Endothelial cell of umbilical vein (primary cell): ENCODE results near the gene S100P. TPM values are rescaled to one million over a fixed set of nuclear protein-coding genes. Genes with fewer than 3 reads are reported as not detected.

Source experiments
- BruUV-seq: library from RNA; stranded (reverse); fragments of 400-500 nt; replicated peaks from 2 replicates; lab custom pipeline; 2021; lab: Mats Ljungman, UMichigan
- CTCF ChIA-PET: fragments of 300-600, 350-600 bp; sonication (Branson Sonifier 250); formaldehyde crosslinking; loops from one replicate; lab custom pipeline; 2021; ENCODE audit warnings: antibody characterized with exemption, inconsistent platforms; lab: Charles Lee
- POLR2A ChIA-PET: fragments of 300-600, 350-600 bp; sonication (Branson Sonifier 250); formaldehyde crosslinking; loops from one replicate; lab custom pipeline; 2021; ENCODE audit warnings: antibody characterized with exemption, inconsistent platforms; lab: Charles Lee
- DNase-seq: peaks from one replicate; pipeline ENCODE4 v3.0.0-alpha.2; 2011; ENCODE audit warnings: low read depth, low spot score
- FAIRE-seq: peaks from 2 replicates; lab custom pipeline; 2011; peaks lifted over from hg19 to GRCh38; lab: Jason Lieb, UNC
- H2AFZ ChIP-seq: 2 replicates; pipeline ENCODE4 v1.6.0; 2012; ENCODE audit warnings: low read depth, low read length, control low read depth, inconsistent platforms
- H3K27ac ChIP-seq: 2 replicates; pipeline ENCODE4 v1.5.1; 2011; ENCODE audit warnings: low read depth, mild to moderate bottlenecking, control low read depth, low read length, moderate library complexity; ENCODE audit not compliant: insufficient read depth
- H3K27me3 ChIP-seq, 2 experiments: 2 replicates each; pipeline versions ENCODE4 v1.6.0 to v1.6.1; 2011; ENCODE audit warnings: low read length in 2 of 2, mixed read lengths in 1 of 2; ENCODE audit not compliant: control insufficient read depth in 2 of 2, insufficient read depth in 2 of 2
- H3K36me3 ChIP-seq, 2 experiments: 2 replicates in 1 of 2; 3 replicates in 1 of 2; pipeline ENCODE4 v1.5.1; 2011; ENCODE audit warnings: low read length in 2 of 2, mild to moderate bottlenecking in 1 of 2, moderate library complexity in 1 of 2; ENCODE audit not compliant: control insufficient read depth in 2 of 2, insufficient read depth in 2 of 2; ENCODE audit errors: extremely low read depth in 1 of 2
- H3K4me1 ChIP-seq: 3 replicates; pipeline ENCODE4 v1.5.1; 2011; ENCODE audit warnings: mild to moderate bottlenecking, low read length; ENCODE audit not compliant: control insufficient read depth, insufficient read depth; ENCODE audit errors: extremely low read depth
- H3K4me2 ChIP-seq: 2 replicates; pipeline ENCODE4 v1.6.1; 2011; ENCODE audit warnings: low read length, control low read depth, mixed read lengths; ENCODE audit not compliant: insufficient read depth
- H3K4me3 ChIP-seq, 3 experiments: fragments of 200-600 bp in 1 of 3; sonication (generic), shearing (Covaris generic) in 1 of 3; replicated peaks in 1 of 3; 2 replicates each; pipeline ENCODE4 v1.5.1; 2011 to 2016; ENCODE audit warnings: control low read depth in 3 of 3, low read length in 3 of 3, mild to moderate bottlenecking in 2 of 3, inconsistent platforms in 1 of 3, low read depth in 1 of 3, moderate library complexity in 1 of 3; ENCODE audit not compliant: insufficient read depth in 1 of 3
- H3K79me2 ChIP-seq: 2 replicates; pipeline ENCODE4 v1.6.0; 2012; ENCODE audit warnings: low read length, inconsistent platforms; ENCODE audit not compliant: control insufficient read depth, insufficient read depth
- H3K9ac ChIP-seq: replicated peaks from 2 replicates; pipeline ENCODE3; 2011; ENCODE audit warnings: low read length, control low read depth; ENCODE audit not compliant: insufficient read depth; ENCODE audit errors: extremely low read depth
- H3K9me1 ChIP-seq: replicated peaks from 3 replicates; pipeline ENCODE4 v1.6.0; 2011; ENCODE audit warnings: mild to moderate bottlenecking, low read length; ENCODE audit not compliant: control insufficient read depth, insufficient read depth; ENCODE audit errors: extremely low read depth
- H3K9me3 ChIP-seq: replicated peaks from 2 replicates; pipeline ENCODE4 v1.5.1; 2012; ENCODE audit warnings: low read length, inconsistent platforms; ENCODE audit not compliant: control insufficient read depth, insufficient read depth
- H4K20me1 ChIP-seq: replicated peaks from 2 replicates; pipeline ENCODE3; 2011; ENCODE audit warnings: mild to moderate bottlenecking, low read length; ENCODE audit not compliant: control insufficient read depth, insufficient read depth; ENCODE audit errors: extremely low read depth
- EZH2 ChIP-seq: IDR thresholded peaks from 2 replicates; pipeline ENCODE4 v1.6.1; 2012; ENCODE audit warnings: borderline replicate concordance, low read depth, mild to moderate bottlenecking, moderate library complexity, low read length, inconsistent platforms; ENCODE audit not compliant: severe bottlenecking
- FOS ChIP-seq: IDR thresholded peaks from 2 replicates; pipeline ENCODE4 v1.6.1; 2011; ENCODE audit warnings: mild to moderate bottlenecking, low read length, moderate library complexity, borderline replicate concordance; ENCODE audit not compliant: insufficient read depth
- GATA2 ChIP-seq: IDR thresholded peaks from 2 replicates; pipeline ENCODE4 v1.7.0; 2011; ENCODE audit warnings: low read depth, mild to moderate bottlenecking, moderate library complexity, mixed read lengths, low read length; ENCODE audit not compliant: insufficient read length, insufficient read depth
- JUN ChIP-seq: IDR thresholded peaks from 2 replicates; pipeline ENCODE4 v1.6.1; 2011; ENCODE audit warnings: borderline replicate concordance, low read depth; ENCODE audit not compliant: insufficient read length, insufficient read depth
- MAX ChIP-seq: IDR thresholded peaks from 2 replicates; pipeline ENCODE4 v1.6.1; 2011; ENCODE audit not compliant: insufficient read depth, insufficient read length
- MYC ChIP-seq: IDR thresholded peaks from one replicate; pipeline ENCODE4 v1.6.1; 2011; ENCODE audit warnings: mild to moderate bottlenecking, low read depth, low read length
- POLR2A ChIP-seq: IDR thresholded peaks from 2 replicates; pipeline ENCODE4 v1.6.1; 2012; ENCODE audit warnings: low read depth, mild to moderate bottlenecking, control low read depth, low read length
- POLR2AphosphoS5 ChIP-seq: IDR thresholded peaks from 2 replicates; pipeline ENCODE4 v1.6.1; 2012; ENCODE audit warnings: low read depth, mild to moderate bottlenecking, control low read depth, low read length, moderate library complexity; ENCODE audit not compliant: insufficient read depth
- dilution Hi-C: fragments of 300-500 bp; cut with MboI; formaldehyde crosslinking; loops from one replicate; pipeline ENCODE4 v1.15.0; 2019; ENCODE audit warnings: low sequenced_read_pairs; ENCODE audit not compliant: extremely low pct_ligation_motif_present
- intact Hi-C: fragments of 100-400 bp; cut with micrococcal nuclease; formaldehyde crosslinking; loops from one replicate; pipeline ENCODE4 v1.10.0; 2022
- polyA plus RNA-seq, 4 experiments: library from polyadenylated mRNA; depleted of rRNA in 3 of 4; stranded (reverse) in 3 of 4; unstranded in 1 of 4; fragments of >200 nt; gene quantifications; 2 replicates each; pipeline versions ENCODE4 v1.2.1 to v1.2.3, GENCODE V29; 2011 to 2012; ENCODE audit warnings: missing spikeins in 1 of 4
- total RNA-seq: library from RNA; stranded (reverse); gene quantifications from 2 replicates; pipeline ENCODE4 v1.2.3, GENCODE V29; 2021
- TF ChIP-seq, protein P1 (sequence below), 2 donors: IDR thresholded peaks; 1 replicate in 1 of 2; 2 replicates in 1 of 2; pipeline ENCODE4 v1.5.1; 2011; ENCODE audit warnings: low read length in 2 of 2, mild to moderate bottlenecking in 2 of 2, moderate library complexity in 2 of 2, control low read depth in 1 of 2, inconsistent platforms in 1 of 2, low read depth in 1 of 2; ENCODE audit not compliant: insufficient read depth in 1 of 2; ENCODE audit errors: extremely low read depth in 1 of 2

Gene S100P
- total and polyA plus RNA-seq, 2 donors (not counting 3 experiments of a cell fraction or from before 2014, with no cell fraction given) = not detected

GRCh38 chr4:6703786-6704185, 10.1 kb downstream of the S100P start:
- Histone ChIP-seq H3K4me2 (no peak overlapping the region), H3K27ac (no peak overlapping the region), H3K4me3 (no peak overlapping the region), H3K79me2 (peaks cover 40% of the 10 kb centered on the region), H3K9ac (no peak overlapping the region), H4K20me1 (no peaks in the 10 kb centered on the region), H3K4me1 (peaks cover 10% of the 10 kb centered on the region), H2AFZ (no peak overlapping the region), H3K27me3 (no peaks in the 10 kb centered on the region), H3K9me3 (no peaks in the 10 kb centered on the region), H3K9me1 (no peaks in the 10 kb centered on the region), H3K36me3 (peaks cover 0 to 4% of the 10 kb centered on the region in 2 experiments)
- no peak for FAIRE-seq
- TF ChIP-seq, protein P1, sequence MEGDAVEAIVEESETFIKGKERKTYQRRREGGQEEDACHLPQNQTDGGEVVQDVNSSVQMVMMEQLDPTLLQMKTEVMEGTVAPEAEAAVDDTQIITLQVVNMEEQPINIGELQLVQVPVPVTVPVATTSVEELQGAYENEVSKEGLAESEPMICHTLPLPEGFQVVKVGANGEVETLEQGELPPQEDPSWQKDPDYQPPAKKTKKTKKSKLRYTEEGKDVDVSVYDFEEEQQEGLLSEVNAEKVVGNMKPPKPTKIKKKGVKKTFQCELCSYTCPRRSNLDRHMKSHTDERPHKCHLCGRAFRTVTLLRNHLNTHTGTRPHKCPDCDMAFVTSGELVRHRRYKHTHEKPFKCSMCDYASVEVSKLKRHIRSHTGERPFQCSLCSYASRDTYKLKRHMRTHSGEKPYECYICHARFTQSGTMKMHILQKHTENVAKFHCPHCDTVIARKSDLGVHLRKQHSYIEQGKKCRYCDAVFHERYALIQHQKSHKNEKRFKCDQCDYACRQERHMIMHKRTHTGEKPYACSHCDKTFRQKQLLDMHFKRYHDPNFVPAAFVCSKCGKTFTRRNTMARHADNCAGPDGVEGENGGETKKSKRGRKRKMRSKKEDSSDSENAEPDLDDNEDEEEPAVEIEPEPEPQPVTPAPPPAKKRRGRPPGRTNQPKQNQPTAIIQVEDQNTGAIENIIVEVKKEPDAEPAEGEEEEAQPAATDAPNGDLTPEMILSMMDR (IDR thresholded peaks at IDR 0.05; ENCODE audit: extremely low read depth in 1 of 2, insufficient read depth in 1 of 2, low read depth in 1 of 2, low read length in 2 of 2) = no peak
- TF ChIP-seq MAX (no peak), EZH2 (no peak), FOS (no peak), POLR2A (no peak), GATA2 (no peak), POLR2AphosphoS5 (no peak), MYC (no peak), JUN (no peak)
- DNase-seq = peak; percentile 27
- no TSS peak for BruUV-seq
- CTCF ChIA-PET = interaction anchor here (0.7 to 1.2 kb wide), 2 partner anchors 13 to 16 kb away, joined by 3 to 4 read pairs; no protein-coding TSS in a partner anchor
- intact Hi-C loops (no loop called here), dilution Hi-C loops (no loop called here)
- POLR2A ChIA-PET = no interaction called here
